PC-9 (cell line): ENCODE data around the gene STX2.
A peak's percentile ranks its signal among the peaks of the same experiment; 100 is the strongest.

Source experiments
- EZH2 ChIP-seq: fragments of 200-600 bp; sonication (generic); IDR thresholded peaks from 2 replicates; pipeline ENCODE4 v1.8.0; 2017; ENCODE audit warnings: antibody characterized with exemption, low read depth
- TF ChIP-seq, protein P1 (sequence below): fragments of 200-600 bp; sonication (generic); conservative IDR thresholded peaks from 2 replicates; pipeline ENCODE4 v1.6.1; 2017; ENCODE audit warnings: mixed run types, antibody characterized with exemption, mild to moderate bottlenecking, moderate library complexity

DNA sequence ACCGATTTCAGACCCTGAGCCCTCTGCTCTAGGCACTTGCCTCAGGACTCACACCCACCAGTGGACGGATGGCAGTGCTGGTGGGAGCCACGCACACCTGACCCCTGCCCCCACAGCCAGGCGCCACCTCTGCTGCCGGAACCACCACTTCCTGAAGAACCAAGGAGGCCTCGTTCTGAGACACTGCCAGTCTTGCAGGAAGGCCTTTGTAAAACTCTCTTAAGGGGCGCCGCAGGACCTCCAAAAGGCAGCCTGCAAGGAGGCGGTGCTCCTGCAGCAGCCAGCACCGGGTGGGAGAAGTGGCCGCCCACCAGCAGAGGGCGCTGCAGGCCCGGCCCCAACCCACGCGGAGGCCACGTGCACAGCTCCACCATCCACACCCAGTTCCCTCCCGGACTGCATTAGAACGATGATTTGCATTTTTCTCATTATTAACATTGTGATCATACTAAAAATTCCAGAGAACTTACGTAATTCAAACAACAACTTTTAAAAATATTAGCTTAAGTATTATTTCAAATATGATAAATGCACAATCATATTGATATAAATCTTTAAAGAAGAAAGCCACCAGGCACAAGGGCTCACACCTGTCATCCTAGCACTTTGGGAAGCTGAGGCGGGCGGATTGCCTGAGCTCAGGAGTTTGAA lies 12.8 kb downstream of the STX2 start:
- TF ChIP-seq, protein P1, sequence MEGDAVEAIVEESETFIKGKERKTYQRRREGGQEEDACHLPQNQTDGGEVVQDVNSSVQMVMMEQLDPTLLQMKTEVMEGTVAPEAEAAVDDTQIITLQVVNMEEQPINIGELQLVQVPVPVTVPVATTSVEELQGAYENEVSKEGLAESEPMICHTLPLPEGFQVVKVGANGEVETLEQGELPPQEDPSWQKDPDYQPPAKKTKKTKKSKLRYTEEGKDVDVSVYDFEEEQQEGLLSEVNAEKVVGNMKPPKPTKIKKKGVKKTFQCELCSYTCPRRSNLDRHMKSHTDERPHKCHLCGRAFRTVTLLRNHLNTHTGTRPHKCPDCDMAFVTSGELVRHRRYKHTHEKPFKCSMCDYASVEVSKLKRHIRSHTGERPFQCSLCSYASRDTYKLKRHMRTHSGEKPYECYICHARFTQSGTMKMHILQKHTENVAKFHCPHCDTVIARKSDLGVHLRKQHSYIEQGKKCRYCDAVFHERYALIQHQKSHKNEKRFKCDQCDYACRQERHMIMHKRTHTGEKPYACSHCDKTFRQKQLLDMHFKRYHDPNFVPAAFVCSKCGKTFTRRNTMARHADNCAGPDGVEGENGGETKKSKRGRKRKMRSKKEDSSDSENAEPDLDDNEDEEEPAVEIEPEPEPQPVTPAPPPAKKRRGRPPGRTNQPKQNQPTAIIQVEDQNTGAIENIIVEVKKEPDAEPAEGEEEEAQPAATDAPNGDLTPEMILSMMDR: peak; percentile 76
- no peak for TF ChIP-seq EZH2
